Measurements from ENCODE around the gene HECTD4.

GRCh38 chr12:112159146-112159541 is 223.1 kb downstream of the HECTD4 start:
- TF ChIP-seq CTCF (conservative IDR thresholded peaks at IDR 0.05; ENCODE audit: low read depth, low read length) (no peak), POLR2A (IDR thresholded peaks at IDR 0.05; ENCODE audit: low read depth, low read length) (no peak), MAFK (IDR thresholded peaks at IDR 0.05; ENCODE audit: low read depth, low read length) (no peak), RCOR1 (IDR thresholded peaks at IDR 0.05; ENCODE audit: insufficient replicate concordance, low read length) (no peak), FOS (IDR thresholded peaks at IDR 0.05; ENCODE audit: low read depth, low read length) (no peak), CEBPB (IDR thresholded peaks at IDR 0.05; ENCODE audit: low read depth, low read length) (no peak), BHLHE40 (IDR thresholded peaks at IDR 0.05; ENCODE audit: low read depth, low read length) (no peak), RFX5 (IDR thresholded peaks at IDR 0.05; ENCODE audit: low read depth, low read length) (no peak), MXI1 (IDR thresholded peaks at IDR 0.05; ENCODE audit: borderline replicate concordance, low read depth, low read length) (no peak), ELK1 (IDR thresholded peaks at IDR 0.05; ENCODE audit: borderline replicate concordance, low read depth, low read length) (no peak), SMC3 (IDR thresholded peaks at IDR 0.05; ENCODE audit: low read depth, low read length) (no peak), RAD21 (IDR thresholded peaks at IDR 0.05; ENCODE audit: low read length) (no peak)

All from IMR-90 (cell line).